Left colon (tissue), 2 donors: ENCODE results near the gene CTNNA3. TPM values are rescaled to one million over a fixed set of nuclear protein-coding genes. Genes with fewer than 3 reads are reported as not detected.

Experiments used
- ATAC-seq: fragments of 200-7000 bp; cut with Tn5 transposase; one replicate; pipeline ENCODE4 v1.9.1; 2020; ENCODE audit warnings: mild to moderate bottlenecking, moderate library complexity
- DNase-seq, 2 donors: peaks; one replicate each; pipeline ENCODE4 v3.0.0-alpha.2; 2020
- intact Hi-C, 2 donors: fragments of 100-400 bp; cut with DNase I in 1 of 2; cut with micrococcal nuclease in 1 of 2; formaldehyde crosslinking; loops; one replicate each; pipeline versions ENCODE4 v1.11.2 to v1.14.0; 2022; cut with DNase I, micrococcal nuclease
- total RNA-seq, 2 donors: library from RNA; stranded (reverse); fragmentation: NEBNext Ultra II Directional; extraction: Animal tissue kit (Norgen Biotek cat#: 25700); gene quantifications; one replicate each; pipeline ENCODE4 v1.2.1, GENCODE V29; 2021
- donor health status: DM: no; HTN: no; CAD: no.
- donor health status: DM: yes; HTN: yes; CAD: no.

Gene CTNNA3
- total RNA-seq, 2 donors from 2014 or later = 0.21 to 1.0 TPM

DNA sequence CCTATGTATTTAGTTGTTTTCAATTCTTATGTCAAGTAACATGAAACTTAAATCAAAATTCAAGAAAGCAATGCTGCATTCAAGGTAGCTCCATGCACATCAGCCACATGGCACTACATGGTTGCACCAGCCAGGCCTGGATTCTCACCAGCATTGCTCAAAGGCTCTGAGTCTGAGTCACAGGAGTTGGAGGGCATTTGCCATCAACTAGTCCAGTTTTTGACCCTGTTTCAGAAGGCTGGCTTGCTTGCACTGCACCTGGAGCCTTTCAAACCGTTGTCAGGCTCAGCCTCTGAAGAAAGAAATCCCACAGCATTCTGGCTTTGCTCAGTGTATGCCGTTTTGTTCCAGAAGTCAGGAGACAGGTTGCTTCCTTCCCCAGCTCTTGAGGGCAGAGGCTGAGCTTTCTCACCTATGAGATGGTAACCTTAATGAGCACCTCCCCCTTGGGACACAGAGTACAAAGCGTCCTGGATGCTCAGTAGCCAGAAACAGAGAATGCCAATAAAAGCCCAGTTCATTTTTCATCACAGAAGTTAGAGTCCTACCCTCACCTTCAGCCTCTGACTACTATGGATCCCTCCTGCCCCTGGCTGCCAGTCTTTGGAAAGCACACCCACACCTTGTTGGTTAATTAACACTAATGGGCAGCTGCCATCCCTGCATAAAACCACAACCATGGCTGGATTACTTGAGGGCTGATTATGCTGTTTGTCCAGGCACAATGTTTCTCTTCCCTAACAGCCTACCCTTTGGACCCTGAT is 1058.5 kb downstream of the CTNNA3 start:
- DNase-seq (no peak), ATAC-seq (peak; percentile 47)
- intact Hi-C loops = no loop called here

DNA sequence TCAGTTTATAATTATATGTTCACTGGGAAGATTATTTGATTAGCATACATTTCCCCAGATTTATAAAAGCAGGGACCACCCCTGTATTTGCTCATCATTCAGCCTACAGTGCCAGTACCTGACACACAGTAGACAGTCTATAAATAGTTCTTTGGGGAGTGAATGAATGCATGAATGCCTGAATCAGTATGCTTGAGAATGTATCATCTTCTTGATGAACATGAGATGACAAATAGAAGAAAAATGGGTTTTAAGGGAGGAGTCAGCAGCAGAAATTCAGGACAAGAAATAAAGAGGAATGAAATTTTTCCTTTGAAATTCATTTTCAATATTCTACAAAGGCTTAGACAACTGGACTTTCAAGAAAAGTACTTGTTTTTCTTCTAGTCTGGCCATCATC is 1066.0 kb downstream of the CTNNA3 start:
- no peak for ATAC-seq
- DNase-seq = no peak
- intact Hi-C loops = no loop called here

GRCh38 chr10:66627156-66627555 is 1068.8 kb downstream of the CTNNA3 start:
- intact Hi-C loops = no loop called here
- ATAC-seq = peak; percentile 58
- DNase-seq = no peak

DNA sequence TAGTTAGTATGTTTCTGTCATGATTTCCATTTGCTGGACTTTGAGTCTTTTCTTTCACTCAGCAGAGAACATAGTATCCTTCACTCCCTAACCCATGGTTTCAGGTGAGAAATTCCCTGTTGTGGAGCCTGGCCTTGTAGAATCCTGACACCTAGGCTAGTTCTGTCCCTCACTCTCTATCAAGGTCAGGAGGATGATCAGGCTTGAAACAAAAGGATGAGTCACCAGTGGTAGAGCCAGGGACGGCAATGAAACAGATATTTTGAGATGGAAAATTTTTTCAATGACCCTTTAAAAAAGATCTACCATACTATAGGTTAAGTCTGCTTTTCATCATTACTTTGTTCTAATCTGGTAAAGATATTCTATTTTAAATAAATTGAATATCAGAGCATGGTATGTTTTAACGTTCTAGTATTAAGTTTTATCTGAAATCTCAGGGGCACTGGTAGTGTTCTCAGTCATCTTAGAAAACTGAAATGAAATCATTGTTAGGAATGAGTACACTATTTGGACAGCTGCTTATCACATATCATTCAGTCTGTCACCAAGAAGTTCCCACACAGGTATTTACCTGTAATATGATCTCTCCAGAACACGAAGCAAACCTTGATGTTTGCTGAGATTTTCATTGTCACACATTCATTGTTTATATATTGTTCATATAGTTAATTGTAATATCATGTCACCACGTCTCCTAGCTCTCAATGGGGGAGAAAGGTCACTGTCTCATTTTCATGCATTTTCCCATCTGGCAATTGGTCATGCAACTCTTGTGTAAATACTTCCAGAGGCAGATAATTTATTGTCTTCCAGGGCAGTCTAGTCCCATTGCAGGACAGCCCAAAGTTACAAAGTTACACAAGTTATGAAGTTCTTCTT is 1070.0 kb downstream of the CTNNA3 start:
- DNase-seq (no peak), ATAC-seq (no peak)
- intact Hi-C loops = no loop called here

DNA sequence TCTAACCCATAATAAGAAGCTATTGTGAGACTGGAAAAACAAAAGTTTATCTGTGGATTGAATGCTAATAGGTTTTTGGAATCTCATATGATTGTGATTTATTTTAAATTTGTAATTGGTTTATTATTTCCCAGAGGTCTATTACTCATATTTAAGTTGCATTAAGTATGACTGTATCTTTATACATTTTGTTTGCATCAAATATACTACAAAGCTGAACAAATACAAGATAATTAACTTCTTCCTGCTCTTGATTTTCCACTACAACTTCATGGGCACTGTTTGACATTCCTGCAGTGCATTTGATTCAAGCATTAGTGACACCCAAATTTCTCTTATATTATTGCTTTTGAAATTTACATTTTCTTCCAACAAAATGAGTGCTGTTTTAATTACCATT is 1073.9 kb downstream of the CTNNA3 start:
- intact Hi-C loops = no loop called here
- ATAC-seq = no peak
- no peak for DNase-seq

DNA sequence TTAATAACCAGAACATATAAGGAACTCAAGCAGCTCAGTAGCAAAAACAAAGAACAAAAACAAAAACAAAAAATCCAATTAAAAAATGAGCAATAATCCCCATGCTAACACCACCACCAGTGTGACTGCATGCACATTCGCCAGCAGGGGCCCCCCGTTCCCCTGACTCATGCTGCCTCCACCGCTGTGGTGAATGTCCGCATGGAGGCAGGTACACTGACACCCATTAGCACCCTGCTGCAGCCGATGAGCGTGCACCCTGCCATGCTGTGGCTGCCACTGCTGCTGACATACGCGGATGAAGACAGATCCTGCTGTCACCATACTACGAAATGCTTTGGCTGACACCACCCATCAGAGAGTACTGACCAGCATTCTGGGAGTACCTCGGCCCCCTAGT is 1091.8 kb downstream of the CTNNA3 start:
- ATAC-seq = no peak
- intact Hi-C loops = no loop called here
- no peak for DNase-seq

- ATAC-seq (no peak), DNase-seq (no peak)
- intact Hi-C loops = no loop called here
Measured at GRCh38 chr10:66591865-66592264, 1104.1 kb downstream of the CTNNA3 start.

DNA sequence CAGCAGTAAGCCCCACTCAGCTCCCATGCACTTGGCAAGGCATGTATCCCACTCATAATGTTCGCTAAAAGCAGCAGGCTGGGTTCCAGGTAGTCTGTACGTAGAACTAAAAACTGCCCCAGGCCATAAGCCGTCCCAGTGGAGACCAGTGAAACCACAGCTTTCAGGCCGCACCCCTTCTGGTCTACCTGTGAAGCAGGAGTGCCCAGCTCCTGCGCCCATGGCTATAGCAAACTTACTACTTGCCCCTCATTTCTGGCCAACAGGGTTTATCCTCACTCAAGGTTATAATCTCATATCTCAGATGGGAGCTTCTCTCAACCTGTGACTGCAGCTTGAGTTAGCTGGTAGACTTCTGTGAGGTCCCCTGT is 1108.3 kb downstream of the CTNNA3 start:
- DNase-seq (no peak), ATAC-seq (no peak)
- intact Hi-C loops = no loop called here

DNA sequence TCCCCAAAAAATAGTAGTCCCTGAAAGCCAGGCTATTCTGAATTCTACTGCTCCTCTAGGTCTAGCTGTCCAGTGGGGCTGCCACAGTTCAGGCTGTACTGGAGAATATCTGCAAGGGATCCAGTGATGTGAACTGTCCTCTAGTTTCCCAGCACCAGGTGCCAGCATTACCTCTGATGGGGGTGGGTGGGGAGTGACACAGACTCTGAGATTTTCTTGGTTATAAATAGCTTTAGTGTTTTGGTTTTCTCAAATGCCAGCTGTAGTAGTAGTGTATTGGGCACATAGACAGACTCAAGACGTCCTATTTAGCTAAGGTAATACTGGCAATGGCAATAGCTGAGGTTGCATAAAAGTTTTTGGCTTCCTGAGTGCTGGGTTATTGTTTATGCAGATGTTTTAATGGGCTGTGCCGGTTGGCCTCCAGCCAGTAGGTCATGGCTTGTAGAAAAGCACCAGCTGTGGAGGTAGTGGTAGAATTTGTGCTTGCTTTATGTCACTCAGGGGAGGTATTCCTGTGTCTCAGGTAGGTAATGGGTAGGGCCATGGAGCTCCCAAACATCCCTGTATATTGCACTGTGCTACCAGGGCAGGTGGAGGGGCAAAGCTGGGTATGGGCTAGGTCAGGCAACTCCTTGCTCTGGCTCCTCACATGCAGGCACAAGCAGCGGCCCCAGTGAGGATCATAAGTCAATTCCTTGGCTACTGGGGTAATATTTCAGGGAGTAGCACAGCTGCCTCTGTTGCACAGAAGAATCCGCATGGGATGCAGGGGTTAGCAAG is 1108.9 kb downstream of the CTNNA3 start:
- intact Hi-C loops = no loop called here
- ATAC-seq (no peak), DNase-seq (no peak)

GRCh38 chr10:66586073-66586472 is 1109.9 kb downstream of the CTNNA3 start:
- ATAC-seq = peak; percentile 87
- peak in 1 of 2 donors; percentile 41 for DNase-seq
- intact Hi-C loops = no loop called here

DNA sequence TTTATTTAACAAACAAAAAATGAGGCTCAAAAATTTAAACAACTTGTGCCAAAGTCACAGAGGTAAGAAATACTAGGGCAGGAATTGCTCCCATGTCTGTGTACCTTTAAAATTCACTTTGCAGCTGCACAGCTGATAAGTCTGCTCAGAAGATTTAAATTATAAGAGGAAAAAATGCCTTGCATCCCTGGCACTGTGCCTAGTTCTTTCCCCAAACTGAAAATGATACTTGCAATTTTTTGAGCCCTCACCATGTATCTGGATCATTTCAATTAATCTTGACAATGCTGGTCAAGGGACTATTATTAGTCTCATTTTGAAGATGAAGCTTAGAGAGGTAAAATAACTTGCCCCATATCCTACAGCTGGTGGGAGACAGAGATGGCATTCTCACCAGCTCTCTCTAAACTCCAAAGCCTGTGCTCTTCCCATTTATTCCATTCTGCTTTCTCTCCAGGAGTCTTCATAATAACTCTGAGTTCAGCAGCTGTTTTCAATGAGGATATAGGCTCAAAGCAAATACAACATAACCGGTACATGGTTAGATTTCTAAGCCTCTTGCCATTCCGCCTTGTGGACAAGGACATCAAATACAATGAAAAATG is 1120.6 kb downstream of the CTNNA3 start:
- intact Hi-C loops = no loop called here
- no peak for DNase-seq
- no peak for ATAC-seq

- no peak for DNase-seq
- ATAC-seq = peak; percentile 41
- intact Hi-C loops = no loop called here
Measured at GRCh38 chr10:66572700-66573099, 1123.3 kb downstream of the CTNNA3 start.

DNA sequence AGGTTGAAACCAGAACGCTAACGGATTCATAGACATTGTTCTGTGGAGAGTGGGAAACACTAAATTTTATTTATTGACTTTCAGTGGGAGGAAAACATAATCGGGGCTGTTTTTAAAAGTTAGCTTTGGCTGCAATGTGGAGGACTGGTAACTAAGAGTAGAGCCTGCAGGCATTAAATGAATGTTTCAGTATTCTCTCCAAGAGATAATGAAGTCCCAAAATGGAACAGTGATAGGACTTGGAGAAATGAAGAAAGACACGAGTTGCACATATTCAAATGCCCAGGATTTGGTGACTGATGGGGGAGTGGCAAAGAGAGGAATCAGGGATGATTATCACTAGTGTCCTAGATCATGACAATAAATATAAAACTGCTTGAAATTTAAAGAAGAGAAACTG is 1130.0 kb downstream of the CTNNA3 start:
- ATAC-seq = no peak
- intact Hi-C loops = no loop called here
- no peak for DNase-seq

- intact Hi-C loops = no loop called here
- DNase-seq (no peak), ATAC-seq (peak; percentile 32)
Measured at GRCh38 chr10:66564287-66564686, 1131.7 kb downstream of the CTNNA3 start.

- intact Hi-C loops = no loop called here
- no peak for DNase-seq
- ATAC-seq = no peak
Measured at GRCh38 chr10:66555061-66555460, 1140.9 kb downstream of the CTNNA3 start.

DNA sequence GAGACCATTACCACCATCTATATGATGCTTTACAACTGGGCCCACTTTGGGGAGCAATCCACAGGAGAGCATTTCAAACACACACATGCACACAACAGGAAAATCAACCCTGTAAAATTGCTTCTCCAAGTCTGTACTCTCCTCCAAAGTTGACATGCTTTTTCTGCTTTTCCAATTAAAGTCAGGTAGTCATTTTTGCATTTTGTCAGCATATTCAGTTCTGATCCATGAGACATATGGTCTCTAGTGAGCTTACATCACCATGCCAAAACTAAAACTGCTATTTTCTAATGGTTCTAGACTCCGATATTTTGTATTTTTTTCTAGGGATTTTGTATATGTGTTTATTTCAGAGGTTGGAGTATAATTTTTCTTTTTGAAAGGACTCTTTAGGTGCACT is 1143.7 kb downstream of the CTNNA3 start:
- no peak for ATAC-seq
- no peak for DNase-seq
- intact Hi-C loops = no loop called here

DNA sequence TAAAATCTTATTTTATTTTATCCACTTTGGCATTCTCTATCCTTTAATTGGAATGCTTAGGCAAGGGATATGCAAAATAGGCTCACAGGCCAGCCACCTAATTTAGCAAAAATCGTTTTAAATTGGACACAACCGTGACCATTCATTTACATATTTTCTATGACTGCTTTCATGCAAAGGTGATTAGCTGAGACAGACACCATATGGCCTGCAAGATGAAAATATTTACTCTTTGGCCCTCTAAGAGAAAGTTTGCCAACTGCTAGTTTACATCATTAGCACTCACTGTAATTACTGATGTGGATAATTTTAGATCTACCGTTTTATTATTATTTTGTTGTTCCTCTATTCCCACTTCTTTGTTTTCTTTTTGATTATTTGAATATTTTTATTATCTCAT is 1145.6 kb downstream of the CTNNA3 start:
- DNase-seq (no peak), ATAC-seq (no peak)
- intact Hi-C loops = no loop called here

GRCh38 chr10:66538908-66539307 is 1157.1 kb downstream of the CTNNA3 start:
- intact Hi-C loops = no loop called here
- no peak for ATAC-seq
- no peak for DNase-seq

- DNase-seq (no peak), ATAC-seq (no peak)
- intact Hi-C loops = no loop called here
Measured at GRCh38 chr10:66538371-66538770, 1157.6 kb downstream of the CTNNA3 start.
